HG02870 (cell line): ENCODE data around the gene CNPY2.

Experiments
- ATAC-seq: cut with Tn5 transposase; IDR thresholded peaks from one replicate; pipeline ENCODE4 v1.9.1; 2021; ENCODE audit warnings: mild to moderate bottlenecking, moderate library complexity; ENCODE audit not compliant: unreplicated experiment

CNPY2 gene

GRCh38 chr12:56260921-56261320 is 54.9 kb downstream of the CNPY2 start:
- ATAC-seq, result no peak

DNA sequence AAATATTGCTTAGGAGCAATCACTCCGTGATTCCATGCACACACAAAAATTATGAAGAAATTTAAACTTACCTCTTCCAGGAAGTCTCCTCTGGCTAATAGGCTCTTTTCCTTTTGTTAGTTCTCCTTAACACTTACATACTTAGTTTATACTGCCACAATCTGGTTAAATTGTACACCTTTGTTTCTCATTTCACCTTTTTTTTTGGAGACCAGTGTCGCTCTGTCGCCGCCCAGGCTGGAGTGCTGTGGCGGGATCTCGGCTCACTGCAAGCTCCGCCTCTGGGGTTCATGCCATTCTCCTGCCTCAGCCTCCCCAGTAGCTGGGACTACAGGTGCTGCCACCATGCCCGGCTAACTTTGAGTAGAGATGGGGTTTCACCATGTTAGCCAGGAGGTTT is 55.4 kb downstream of the CNPY2 start:
- ATAC-seq, result no peak
